HTERT RPE-1 (cell line): ENCODE measurements around the gene HLA-DPA1.

Experiments used
- in situ Hi-C: fragments of 300-500 bp; cut with MboI; formaldehyde crosslinking; loops from 4 replicates; pipeline ENCODE4 v1.14.3; 2020; ENCODE audit warnings: low sequenced_read_pairs

The HLA-DPA1 gene

GRCh38 chr6:33088931-33089620 is 15.6 kb upstream of the HLA-DPA1 start:
- in situ Hi-C loops = no loop called here

DNA sequence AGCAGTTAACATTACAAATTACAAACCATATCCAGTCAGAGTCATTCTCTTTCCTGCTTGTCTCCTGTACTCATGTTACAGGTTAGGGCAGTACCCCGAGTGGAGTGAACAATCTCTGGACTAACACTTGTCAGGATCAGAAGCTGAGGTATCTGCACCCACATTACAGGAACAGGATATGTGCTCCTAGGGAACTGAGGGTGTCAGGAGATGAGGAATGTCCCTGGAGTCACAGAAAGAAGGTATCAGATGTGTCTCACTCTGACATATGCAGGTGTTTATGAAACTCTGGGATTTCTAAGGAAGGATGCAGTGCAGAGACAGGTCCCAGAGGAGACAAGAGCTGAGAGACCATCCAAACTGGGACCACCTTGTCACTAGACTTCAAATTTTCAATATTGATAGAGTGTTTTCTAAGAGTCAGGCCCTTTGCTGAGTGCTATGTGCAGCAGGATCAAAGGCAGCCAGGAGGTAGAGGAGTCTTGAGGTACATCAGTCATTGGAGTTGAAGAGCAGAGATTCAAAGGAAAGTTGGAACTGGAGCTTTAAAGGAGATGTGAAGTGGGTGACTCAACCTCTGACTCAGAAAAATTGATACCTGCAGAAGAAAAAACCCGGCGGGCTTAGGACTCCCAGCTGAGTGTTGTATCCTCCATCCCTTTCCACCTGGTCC is 14.9 kb upstream of the HLA-DPA1 start:
- in situ Hi-C loops = no loop called here

GRCh38 chr6:33085627-33086026 is 12.2 kb upstream of the HLA-DPA1 start:
- in situ Hi-C loops = no loop called here

DNA sequence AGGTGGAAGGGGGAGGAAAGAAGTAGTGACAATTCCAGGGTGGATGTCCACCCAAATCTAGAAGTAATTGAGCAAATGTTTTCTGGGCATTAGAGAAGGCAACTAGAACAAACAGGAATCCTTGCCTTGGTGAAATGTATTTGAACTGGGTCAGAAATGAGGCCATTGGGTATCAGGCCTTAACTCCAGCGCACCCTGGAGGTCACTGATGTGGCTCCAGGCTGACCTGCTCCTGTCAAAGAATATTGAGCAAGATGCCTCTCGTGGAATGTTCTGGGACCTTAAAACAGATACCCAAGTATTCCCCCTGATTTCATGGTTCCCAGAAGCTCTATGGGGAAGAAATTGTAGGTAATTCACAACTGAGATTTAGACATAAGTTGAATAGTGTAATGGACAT is 9.3 kb upstream of the HLA-DPA1 start:
- in situ Hi-C loops = no loop called here

DNA sequence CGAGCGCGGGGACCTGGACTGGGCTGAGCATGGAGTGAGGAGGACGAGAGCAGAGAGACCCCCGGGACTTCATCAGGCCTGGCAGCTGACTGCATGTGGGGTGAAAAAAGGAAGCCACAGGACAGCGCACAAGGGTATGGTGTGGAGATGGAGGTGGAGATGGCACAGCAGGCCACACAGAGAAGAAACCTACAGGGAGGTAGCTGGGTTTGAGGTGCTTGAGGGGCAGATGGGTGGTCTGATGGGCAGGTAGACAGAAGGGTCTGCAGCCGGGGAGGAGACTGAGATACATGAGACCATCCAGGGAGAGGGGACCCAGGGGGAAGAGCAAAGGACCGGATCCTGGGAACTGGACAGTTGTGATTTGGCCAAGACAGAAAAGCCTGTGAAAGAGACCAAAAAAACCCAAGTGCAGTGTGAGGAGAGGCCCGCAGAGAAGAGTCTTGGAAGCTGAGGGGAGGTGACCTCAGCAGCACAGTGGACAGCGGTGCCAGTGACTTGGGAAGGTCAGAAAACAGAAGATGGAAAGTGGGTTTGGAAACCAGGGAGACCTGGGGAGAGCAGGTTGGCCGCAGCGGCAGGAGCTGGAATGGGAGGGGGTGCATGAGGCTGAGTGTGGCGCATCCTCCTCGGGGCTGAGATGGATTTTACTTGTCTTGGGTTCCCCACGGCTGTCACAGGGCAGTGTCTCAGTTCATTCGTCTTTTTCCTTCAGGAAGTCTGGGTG is 7.8 kb upstream of the HLA-DPA1 start:
- in situ Hi-C loops = no loop called here

GRCh38 chr6:33080127-33081089 is 7.0 kb upstream of the HLA-DPA1 start:
- in situ Hi-C loops = no loop called here

GRCh38 chr6:33079580-33079979 is 6.1 kb upstream of the HLA-DPA1 start:
- in situ Hi-C loops = no loop called here

- in situ Hi-C loops = no loop called here
Observed at GRCh38 chr6:33078919-33079521, 5.6 kb upstream of the HLA-DPA1 start.

- in situ Hi-C loops = no loop called here
Observed at GRCh38 chr6:33078442-33078841, 5.0 kb upstream of the HLA-DPA1 start.

- in situ Hi-C loops = no loop called here
Observed at GRCh38 chr6:33077908-33078307, 4.5 kb upstream of the HLA-DPA1 start.

DNA sequence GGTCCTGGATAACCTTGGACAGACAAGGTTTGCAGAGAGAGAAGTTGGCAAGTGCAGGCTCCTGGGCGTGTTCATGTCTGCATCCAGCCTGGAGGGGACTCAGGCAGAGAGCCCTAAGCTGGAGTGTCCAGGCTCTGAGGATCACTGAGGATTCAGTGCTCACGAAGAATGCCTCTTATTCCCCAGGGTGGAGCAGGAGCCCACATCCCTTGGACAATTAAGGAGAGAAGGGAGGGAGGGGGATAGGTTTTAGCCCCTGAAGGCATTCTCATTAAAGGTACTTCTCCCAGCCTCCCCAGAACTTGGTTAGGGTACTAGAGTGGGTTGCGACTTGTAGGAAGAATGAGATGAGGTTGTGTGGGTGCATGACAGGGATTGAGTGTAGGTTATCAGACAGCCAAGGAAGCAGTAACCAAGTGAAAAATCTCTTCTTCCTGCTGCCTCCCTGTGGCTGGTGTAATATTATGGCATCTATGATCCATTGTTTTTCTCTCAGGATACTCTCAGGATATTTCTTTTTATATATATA is 3.0 kb upstream of the HLA-DPA1 start:
- in situ Hi-C loops = no loop called here

GRCh38 chr6:33075568-33076405 is 2.3 kb upstream of the HLA-DPA1 start, which contains the start of gene HLA-DPB1:
TSS of gene HLA-DPB1 (plus strand) at chr6:33075990. CDS start at chr6:33076042, 52 bp downstream.
- in situ Hi-C loops = no loop called here

DNA sequence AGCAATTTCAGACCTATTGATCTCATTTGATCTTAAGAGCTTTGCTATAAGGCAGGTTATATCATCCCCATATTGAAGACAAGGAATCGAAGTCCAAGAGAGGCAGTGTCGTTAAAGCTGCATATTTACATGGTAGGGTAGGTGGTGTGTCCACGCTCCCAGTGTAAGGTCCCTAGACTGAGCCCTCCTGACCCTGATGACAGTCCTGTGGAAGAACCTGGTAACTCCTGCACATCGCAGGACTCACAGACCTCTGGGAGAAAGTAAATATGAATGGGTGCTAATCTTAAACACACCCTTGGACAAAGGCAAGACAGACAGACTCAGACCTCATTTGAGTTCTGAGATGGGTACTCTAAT is 1.7 kb upstream of the HLA-DPA1 start:
- in situ Hi-C loops = no loop called here

- in situ Hi-C loops = no loop called here
Observed at GRCh38 chr6:33072508-33073100, 845 bp downstream of the HLA-DPA1 start.

- in situ Hi-C loops = no loop called here
Observed at GRCh38 chr6:33071569-33071968, 1.9 kb downstream of the HLA-DPA1 start.

DNA sequence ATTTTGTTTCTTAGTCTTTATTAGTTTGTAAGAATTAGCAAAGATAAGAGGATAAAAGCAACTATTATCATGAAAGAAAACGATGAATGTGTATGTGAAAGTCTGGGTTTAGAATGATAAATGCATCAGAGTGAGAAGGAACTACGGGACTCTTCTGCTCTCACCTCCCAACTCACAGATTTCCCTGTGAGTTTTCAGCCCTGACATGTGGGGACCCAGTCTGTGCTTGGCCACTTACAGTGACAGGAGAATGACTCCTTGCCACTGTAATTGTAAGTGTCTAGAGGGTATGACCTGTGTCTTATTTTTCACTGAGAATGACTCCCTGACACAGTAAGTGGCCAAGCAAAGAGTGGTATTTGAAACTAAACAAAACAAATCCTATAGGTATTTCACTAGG is 2.5 kb downstream of the HLA-DPA1 start:
- in situ Hi-C loops = no loop called here

DNA sequence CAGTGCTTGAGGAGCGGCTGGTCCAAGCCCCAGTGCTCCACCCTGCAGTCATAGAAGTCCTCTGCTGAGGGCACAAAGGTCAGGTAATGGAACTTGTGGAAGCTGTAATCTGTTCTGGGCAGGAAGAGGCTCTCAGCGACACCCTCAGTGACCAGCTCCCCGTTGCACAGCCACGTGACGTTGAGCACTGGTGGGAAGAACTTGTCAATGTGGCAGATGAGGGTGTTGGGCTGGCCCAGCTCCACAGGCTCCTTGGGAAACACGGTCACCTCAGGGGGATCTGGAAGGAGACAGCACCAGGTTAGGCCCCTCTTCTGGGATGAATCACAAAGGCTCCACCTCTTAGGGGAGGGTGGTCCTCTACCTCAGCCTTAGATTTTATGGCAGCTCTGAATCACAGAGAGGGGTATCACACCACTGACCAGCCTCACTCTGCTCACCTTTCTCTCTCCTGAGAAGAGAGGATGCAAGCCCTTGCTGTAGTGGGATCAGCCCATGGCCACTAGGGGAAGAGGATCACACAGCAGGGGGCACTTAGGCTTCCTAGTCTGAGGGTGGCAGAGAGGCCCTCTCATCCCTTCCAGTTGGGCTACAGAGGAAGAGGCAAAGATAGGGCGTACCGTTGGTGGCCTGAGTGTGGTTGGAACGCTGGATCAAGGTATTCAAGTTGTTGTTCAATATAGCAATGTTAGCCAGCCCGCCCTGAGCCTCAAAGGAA is 4.3 kb downstream of the HLA-DPA1 start:
- in situ Hi-C loops = no loop called here

- in situ Hi-C loops = no loop called here
Observed at GRCh38 chr6:33066917-33067521, 6.4 kb downstream of the HLA-DPA1 start.
